HG02943 (cell line): ENCODE data around the gene DBNL.
"Not testable (repeated sequence)": the region's sequence is repeated elsewhere in the genome, so short reads cannot be mapped to it uniquely, and the experiment has no call there.

Experiments used
- ATAC-seq: cut with Tn5 transposase; IDR thresholded peaks from one replicate; pipeline ENCODE4 v1.9.1; 2021; ENCODE audit warnings: mild to moderate bottlenecking, low read depth, moderate library complexity; ENCODE audit not compliant: unreplicated experiment

The DBNL gene

DNA sequence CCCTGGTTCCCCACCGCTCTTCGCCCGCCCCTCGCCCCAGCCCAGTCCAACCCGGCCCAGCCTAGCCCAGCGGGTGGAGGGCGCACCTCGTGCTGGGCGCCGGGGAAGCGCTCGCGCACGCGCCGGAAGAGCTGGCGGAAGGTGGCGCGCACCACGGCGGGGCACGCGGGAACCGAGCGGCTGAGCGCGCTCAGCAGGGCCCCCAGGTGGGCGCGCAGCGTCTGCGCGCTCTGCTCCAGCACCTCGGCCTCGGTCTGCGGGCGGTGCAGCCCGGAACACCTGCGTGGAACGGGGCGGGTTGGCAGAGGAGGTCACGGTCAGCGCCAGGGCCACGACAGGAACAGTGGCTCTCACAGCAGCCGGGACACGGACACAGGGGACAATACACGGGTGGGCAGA, 4.0 kb upstream of the DBNL start:
- ATAC-seq, result not testable (repeated sequence)

DNA sequence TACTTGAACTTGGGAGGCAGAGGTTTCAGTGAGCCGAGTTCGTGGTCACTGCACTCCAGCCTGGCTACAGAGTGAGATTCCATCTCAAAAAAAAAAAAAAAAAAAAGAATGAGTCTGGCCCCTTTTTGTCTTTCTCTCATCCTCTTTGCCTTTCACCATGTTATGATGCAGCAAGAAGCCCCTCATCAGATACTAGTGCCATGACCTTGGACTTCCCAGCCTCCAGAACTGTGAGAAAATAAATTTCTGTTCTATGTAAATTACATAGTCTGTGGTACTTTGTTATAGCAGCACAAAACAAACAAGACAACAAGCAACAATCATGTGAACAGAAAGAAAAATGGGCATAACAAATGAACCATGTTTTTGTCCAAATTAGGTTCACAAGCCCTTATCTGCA, 2.3 kb upstream of the DBNL start:
- ATAC-seq, result no peak

DNA sequence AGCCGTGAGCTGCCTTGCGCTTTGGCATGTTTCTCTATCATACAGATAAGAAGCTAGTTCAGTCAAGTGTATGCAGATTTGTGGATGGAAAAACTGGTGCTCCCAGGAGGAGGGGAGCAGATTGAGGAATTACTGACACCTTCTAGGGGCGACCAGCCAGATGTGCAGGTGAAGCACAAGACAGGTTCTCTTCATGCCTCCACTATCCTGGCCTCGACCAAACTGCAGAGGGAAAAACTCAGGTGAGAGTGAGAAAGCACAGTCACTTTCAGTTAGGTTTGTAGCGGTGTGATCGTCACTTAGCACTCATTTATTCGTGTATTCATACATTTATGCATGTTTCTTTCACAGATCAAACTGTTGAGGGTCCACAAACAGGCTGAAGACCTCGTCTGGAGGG, 600 bp upstream of the DBNL start:
- no peak for ATAC-seq

DNA sequence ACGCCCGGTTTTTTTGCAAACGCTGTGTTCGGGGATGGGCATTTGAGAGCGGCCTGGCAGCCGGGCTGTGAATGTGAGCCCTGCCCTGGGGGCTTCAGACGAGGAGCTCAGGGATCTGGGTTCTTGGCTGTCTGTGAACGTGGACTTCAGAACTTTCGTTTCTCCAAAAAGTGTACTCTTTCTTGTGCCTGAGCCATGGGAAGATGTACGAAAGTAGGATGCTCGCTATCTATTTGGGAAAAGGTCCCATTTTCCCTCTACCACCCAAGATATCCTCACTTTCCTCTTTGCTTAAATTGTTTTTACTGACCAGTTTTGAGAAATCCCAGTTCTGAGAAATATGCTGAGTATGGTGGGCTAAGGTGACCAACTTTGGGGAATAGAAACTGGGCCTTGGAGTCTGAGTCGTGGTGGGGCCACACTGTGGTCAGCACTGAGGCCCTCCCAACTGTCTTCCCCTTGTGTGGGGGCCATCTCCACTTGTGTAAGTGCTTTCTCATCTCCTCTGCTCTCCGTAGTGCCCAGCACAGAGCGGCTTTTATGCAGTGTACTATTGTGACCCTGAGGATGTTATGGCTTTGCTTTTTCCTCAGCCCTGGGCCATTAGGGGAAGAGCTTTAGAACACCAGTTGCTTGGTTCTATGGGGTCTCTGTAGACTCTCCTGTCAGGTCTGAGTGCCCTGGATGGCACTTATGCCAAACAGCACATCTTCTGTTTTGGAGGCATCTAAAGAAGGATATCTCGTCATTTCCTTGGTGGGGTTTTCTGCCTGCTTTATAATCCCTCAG, 918 bp downstream of the DBNL start:
- ATAC-seq, result no peak

DNA sequence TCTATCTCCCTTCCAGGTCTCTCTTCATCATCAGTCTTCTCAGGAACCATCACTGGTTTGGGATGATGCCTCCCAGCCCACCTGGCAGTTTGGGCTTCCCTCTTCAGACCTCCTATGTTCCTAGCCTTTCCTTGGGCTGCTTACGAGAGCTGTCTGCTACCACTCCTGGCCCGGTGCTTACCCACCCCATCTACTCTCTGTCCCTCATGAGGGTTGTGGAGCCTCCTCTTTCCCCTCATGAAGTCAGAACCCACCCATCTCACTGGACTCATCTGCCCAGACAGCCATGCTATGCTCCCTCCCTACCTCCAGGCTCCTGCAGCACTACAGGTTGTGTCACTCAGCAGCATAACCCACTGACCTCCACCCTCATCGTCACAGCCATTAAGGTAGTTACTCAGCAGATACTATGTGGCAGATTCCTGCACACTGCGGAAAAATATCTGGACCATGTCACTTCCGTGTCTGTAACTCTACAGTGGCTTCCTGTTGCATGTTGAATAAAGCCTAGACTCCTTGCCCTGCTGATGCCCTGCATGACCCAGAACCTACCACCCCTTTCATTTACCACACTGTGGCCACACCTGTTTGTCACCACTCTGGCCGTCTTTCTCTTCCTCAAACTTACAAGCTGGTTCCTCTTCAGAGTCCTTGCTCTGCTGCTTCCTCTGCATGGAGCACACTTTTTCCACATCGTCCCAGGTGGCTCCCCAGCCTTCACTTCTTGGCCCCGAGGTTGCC, 2.0 kb downstream of the DBNL start:
- peak; percentile 65 for ATAC-seq

DNA sequence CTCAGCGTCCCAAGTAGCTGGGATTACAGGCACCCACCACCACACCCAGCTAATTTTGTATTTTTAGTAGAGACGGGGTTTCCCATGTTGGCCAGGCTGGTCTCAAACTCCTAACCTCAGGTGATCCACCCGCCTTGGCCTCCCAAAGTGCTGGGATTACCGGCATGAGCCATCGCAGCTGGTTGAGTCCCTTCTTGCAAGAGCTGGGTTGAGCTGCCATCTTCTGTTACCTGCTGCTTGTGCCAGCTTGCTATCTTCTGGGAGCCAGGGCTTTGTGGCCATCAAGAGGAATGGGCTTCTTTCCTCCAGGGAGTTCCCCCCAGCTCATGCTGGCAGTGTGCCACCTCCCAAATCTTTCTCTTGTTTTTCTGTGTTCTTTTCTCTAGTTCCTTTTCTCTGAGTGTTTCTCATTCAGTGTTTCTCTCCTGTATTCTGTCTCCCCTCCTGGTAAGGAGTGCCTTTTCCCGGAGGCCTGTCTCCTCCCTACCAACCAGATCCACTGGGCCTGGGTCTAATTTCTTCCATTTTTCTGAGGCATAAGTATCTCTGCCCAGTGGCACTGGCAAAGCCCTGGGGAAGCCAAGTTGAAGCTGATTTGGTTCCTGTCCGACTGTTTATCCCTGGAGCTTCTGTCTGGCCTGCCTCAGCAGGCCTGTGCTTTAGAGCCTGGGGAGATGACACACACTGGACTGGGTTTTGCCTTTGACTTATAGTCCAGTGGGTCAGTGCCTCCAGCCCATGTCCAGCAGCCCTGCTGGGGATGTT, 3.7 kb downstream of the DBNL start:
- ATAC-seq, result no peak

DNA sequence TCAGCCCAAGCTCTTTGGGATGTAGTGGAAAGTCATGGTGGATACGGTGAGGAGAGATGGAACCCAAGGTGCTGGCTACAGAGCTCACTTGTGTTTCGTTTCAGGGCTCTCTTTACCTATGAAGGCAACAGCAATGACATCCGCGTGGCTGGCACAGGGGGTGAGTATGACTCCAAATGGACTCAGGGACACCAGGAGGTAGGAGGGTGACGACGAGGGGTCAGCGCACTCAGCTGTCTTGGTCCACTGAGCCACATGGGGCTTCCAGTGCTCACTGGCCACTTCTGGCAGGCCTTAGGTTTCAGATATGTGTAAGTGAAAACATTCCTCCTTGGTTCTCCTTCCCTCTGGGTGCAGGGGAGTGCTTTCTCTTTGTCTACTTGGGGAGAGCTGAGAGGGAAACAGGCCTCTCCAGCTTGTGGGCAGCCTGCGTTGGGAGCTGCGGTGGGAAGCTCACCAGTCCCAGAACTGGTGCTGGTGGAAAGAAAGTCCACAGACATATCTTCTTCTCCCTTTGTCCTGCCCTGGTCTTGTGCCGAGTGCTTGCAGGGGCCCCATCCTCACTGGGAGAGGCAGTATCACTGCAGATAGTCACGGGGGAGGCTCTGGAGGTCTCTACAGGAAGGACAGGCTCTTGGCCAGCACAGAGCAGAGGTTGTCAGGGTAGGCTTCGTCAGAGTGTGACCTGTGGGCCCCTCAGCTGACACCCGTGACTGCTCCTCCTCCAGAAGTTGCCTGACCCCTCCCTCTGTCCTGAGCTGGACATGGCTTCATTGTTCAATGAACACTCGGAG, 5.8 kb downstream of the DBNL start:
- ATAC-seq, result no peak

DNA sequence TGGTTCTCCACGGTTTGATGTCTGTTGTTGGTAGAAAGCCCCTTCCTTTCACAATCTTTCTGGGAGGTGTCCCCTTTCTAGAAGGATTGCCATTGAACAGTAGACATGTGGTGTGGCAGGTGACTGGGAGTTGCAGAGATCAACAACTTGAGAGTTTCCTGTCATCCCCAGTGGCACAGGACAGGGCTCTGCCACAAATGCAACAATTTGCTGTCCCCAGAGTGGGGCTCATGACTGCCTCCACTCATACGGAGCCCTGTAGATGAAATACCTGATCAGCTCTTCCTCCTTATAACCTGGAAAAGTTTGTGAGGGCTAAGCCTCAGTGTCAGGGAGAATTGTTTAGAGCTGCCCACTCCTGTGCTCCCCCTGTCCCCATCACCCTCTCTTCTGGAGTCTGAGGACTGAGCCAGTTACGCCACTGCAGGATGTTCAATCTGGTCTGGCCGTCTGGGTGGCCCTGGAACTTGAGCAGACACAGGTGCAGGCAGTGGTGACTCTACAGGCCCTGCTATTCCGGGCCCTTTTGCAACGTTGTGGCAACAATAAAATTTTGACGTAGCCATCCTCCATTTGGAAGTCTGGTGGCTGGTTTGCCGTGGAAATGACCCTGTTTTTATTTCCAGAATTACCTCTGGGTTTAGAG, 6.5 kb downstream of the DBNL start:
- no peak for ATAC-seq

DNA sequence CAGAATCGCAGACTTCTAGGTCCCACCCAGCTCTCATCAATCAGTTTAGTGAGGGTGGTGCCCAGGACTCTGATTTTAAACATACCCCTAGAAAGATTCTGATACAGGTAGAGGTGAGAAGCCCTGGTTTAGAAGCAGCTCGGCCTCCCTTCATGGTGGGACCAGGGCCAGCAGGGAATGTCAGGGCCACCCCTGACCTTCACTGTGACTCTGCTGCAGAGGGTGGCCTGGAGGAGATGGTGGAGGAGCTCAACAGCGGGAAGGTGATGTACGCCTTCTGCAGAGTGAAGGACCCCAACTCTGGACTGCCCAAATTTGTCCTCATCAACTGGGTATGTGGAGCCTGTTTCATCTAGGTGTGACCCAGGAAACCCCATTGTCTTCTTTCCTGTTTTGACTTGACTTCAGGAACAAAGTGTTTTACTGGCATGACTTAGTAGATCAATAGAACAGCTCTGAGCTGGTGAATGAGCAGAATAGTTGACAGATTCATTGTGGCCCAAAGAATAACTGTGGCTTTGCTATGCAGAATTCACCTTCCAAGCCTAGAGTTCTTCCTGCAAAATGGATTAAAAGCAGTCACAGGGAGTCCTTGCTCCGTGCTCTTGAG, 7.2 kb downstream of the DBNL start:
- no peak for ATAC-seq

DNA sequence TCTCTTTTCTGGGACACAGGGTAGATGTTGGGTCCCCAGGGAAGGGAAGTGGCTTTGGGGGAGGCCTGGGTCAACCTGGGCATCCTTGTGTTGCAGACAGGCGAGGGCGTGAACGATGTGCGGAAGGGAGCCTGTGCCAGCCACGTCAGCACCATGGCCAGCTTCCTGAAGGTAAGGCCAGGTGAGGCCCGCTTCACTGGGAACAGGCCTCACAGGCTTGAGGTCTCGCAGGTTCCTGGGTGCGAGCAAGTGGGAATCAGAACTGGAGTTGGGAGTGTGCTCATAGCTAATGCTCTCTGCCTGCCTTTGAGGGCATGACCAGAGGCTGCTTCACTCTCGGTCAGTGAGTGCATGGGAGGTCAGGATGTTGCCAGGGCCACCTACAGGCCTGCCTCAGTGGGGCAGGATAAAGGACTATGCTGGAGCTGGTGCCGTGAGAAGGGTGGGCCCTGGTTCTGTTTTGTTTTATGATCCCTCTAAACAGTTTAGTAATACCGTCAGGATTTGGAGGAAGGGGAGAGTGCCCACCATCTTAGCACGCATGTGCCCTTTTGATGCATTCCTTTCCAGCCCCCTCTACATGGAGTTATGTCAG, 8.4 kb downstream of the DBNL start:
- no peak for ATAC-seq

DNA sequence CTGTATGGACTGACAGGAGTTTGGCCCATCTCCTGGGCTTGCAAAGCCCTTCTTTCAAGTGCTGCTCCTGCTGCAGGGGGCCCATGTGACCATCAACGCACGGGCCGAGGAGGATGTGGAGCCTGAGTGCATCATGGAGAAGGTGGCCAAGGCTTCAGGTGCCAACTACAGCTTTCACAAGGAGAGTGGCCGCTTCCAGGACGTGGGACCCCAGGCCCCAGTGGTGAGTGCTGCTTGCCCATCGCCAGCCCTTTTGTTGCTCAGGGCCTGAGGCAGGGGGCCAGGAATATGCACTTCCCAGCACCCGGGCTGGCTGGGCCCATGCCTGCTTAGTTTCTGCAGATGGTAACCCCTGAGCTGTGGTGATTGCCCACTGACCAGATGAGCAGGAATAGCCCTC, 12.2 kb downstream of the DBNL start:
- ATAC-seq, result no peak

DNA sequence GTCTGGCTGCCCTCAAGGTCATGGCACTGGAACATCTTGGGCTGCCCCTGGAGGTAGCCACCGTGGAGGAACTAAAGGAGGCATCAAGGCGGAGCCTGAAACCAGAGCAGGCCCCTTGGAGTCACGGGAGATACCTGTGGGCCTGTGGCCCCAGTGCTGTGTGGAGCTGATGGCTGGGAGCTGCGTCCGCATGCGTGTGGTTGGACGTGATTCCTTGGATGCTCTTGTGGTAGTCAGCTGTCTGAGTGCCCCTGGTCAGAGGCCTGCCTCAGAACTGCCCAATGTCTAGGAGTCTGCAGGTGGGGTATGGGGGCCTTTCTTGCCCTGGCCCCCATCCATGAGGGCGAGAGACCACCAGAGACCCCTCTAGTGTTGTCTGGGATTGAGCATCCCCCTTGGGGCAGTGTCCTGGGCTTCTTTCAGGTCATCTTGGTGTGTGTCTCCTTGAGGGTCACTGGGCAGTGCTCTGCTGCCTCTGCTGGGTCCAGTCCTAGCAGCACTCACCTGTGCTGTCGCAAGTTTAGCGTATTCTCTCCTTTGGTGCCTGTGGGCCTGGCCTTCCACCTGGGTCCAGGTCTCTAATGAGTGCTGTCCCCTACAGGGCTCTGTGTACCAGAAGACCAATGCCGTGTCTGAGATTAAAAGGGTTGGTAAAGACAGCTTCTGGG, 12.8 kb downstream of the DBNL start:
- no peak for ATAC-seq

DNA sequence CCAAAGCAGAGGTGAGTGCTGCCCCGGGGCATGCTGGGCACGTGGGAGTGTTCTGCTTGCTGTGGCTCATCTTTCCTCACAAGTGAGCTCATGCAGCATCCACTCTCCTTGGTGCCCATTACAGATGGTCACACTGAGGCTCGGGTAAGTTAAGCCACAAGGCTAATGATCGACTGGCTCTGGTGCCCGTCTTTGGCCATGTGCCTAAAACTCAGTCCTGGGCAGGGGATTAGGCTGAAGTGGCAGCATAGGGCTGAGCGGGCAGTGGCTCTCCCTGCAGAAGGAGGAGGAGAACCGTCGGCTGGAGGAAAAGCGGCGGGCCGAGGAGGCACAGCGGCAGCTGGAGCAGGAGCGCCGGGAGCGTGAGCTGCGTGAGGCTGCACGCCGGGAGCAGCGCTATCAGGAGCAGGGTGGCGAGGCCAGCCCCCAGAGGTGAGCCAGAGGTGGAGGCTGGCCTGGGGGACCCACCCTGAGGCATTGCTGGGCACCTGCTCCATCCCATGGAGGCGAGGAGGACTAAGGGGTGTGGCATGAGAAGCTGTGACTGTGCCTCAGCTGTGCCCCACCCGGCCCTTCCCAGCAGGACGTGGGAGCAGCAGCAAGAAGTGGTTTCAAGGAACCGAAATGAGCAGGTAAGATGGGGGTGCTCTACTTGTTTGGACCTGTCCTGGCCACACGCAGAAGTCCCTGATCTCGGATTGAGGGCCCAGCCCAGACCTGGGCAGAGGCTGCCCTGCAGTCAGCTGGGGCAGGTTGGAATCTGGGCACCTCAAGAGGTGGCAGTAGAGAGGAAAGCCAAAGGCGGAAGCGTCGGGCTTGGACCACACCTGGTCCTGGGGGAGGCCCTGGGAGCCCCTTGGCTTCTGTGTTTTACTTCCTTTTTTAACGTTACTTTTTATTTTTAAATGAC, 13.6 kb downstream of the DBNL start:
- no peak for ATAC-seq

DNA sequence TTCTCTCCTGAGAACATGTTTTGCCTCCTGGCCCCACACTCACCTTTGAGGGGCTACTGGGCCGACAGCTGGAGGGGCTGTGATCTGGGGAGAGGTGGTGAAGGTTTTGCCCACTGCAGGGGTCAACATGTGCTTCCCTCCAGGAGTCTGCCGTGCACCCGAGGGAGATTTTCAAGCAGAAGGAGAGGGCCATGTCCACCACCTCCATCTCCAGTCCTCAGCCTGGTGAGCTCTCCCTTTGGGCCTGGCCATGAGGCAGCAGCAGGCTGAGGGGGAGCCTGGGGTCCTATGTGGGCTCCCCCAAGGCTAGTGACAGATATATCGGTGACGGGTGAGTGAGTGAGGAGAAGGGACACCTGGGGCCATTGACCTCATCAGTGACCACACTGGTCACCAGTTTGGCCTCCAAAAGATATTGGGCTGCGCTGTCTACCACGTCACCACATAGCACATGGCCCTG, 14.3 kb downstream of the DBNL start:
- ATAC-seq, result no peak

DNA sequence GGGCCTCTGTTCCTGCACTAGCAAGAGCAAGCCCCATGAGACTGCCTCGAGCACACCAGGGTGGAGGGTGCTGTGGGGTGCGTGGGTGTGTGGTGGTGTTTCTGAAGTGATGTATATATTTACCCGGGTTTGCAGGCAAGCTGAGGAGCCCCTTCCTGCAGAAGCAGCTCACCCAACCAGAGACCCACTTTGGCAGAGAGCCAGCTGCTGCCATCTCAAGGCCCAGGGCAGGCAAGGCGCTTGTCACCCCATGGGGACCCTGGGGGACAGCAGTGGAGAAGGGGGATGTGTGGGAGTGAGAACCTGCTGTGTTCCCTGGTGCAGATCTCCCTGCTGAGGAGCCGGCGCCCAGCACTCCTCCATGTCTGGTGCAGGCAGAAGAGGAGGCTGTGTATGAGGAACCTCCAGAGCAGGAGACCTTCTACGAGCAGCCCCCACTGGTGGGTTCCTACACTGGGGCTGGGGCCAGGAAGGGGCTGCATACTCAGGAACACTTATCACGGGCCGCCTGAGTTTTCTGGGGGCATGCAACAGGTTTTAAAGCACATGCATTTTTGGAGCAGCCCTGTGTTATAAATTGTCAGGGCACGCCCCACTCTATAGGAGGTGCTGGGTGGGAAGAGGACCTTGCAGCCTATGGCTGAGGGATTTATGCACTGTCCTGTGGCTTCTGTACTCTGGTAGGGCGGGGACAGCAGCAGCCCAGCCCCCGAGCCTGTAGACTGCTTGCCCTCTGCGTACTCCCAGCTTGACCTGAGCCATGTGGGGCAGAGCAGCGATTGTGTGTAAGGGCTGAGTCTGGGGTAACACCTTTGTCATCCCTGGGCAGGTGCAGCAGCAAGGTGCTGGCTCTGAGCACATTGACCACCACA, 15.0 kb downstream of the DBNL start:
- ATAC-seq, result no peak

DNA sequence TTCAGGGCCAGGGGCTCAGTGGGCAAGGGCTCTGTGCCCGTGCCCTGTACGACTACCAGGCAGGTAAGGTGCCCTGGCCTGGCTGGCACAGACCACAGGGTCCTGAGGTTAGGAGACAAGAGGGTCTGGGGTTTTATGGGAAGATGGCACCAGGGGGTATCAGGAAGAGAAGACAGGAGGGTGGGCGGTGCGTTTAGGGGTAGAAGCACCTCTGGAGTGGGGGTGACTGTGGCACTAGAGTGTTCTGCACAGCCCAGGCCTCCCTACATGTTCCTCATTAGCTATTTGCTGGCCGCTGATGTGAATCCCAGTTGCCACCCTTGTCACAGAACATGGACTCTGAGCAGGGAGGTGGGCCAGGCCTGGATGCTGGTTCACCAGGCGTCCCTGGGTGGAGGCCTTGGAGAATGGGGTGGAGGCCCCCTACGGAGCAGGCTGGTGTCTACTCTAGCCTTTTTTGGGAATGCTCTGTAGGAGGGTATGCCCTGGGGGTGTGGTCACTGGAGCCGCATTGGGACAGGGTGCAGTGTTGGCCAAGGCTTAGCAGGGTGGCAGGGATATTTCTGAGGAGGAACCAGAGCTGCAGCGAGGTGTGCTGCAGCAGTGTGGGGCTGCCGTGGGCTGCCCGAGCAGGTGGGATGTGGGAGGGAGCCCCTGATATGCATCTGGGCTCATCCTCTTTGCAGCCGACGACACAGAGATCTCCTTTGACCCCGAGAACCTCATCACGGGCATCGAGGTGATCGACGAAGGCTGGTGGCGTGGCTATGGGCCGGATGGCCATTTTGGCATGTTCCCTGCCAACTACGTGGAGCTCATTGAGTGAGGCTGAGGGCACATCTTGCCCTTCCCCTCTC, 15.8 kb downstream of the DBNL start:
- ATAC-seq, result no peak
